KBM-7 (cell line): ENCODE results near the gene CNTNAP2.

ENCODE experiments used
- DNase-seq: peaks from one replicate; pipeline ENCODE4 v3.0.0-alpha.2; 2015
- in situ Hi-C: fragments of 300-500 bp; cut with MboI; formaldehyde crosslinking; loops from 2 replicates; pipeline ENCODE4 v1.14.3; 2020; ENCODE audit warnings: low sequenced_read_pairs, low pct_unique_long_range_greater_than_20kb, mixed read lengths

Gene CNTNAP2

GRCh38 chr7:146116521-146117222 is at the start of gene CNTNAP2:
Gene CNTNAP2 (plus strand): TSS chr7:146116801. CDS start chr7:146116877, 76 bp downstream.
- no peak for DNase-seq
- in situ Hi-C loops = no loop called here

- in situ Hi-C loops = no loop called here
- no peak for DNase-seq
Measured at GRCh38 chr7:146067880-146068279, 48.7 kb upstream of the CNTNAP2 start.

- in situ Hi-C loops = no loop called here
- DNase-seq = no peak
Measured at GRCh38 chr7:146074195-146074765, 42.3 kb upstream of the CNTNAP2 start.

- in situ Hi-C loops = no loop called here
- no peak for DNase-seq
Measured at GRCh38 chr7:146076344-146076743, 40.3 kb upstream of the CNTNAP2 start.

- in situ Hi-C loops = no loop called here
Measured at GRCh38 chr7:146084086-146084485, 32.5 kb upstream of the CNTNAP2 start.

GRCh38 chr7:146090023-146090645 is 26.5 kb upstream of the CNTNAP2 start:
- peak; percentile 43 for DNase-seq
- in situ Hi-C loops = no loop called here

More at GRCh38 chr7:146084086-146084485, 32.5 kb upstream of the CNTNAP2 start:
- DNase-seq = no peak

GRCh38 chr7:146094356-146094755 is 22.2 kb upstream of the CNTNAP2 start:
- in situ Hi-C loops = no loop called here
- no peak for DNase-seq

GRCh38 chr7:146096994-146097393 is 19.6 kb upstream of the CNTNAP2 start:
- no peak for DNase-seq
- in situ Hi-C loops = no loop called here

- in situ Hi-C loops = no loop called here
- no peak for DNase-seq
Measured at GRCh38 chr7:146106319-146106718, 10.3 kb upstream of the CNTNAP2 start.

GRCh38 chr7:146112755-146113154 is 3.8 kb upstream of the CNTNAP2 start:
- in situ Hi-C loops = no loop called here
- DNase-seq = no peak

GRCh38 chr7:146115548-146115850 is 1.1 kb upstream of the CNTNAP2 start:
- in situ Hi-C loops = no loop called here
- DNase-seq = no peak

GRCh38 chr7:146115851-146116520 is 615 bp upstream of the CNTNAP2 start:
- in situ Hi-C loops = no loop called here
- peak; percentile 72 for DNase-seq

GRCh38 chr7:146117576-146117975 is 975 bp downstream of the CNTNAP2 start:
- no peak for DNase-seq
- in situ Hi-C loops = no loop called here

- DNase-seq = no peak
- in situ Hi-C loops = no loop called here
Measured at GRCh38 chr7:146119002-146119401, 2.4 kb downstream of the CNTNAP2 start.

- no peak for DNase-seq
- in situ Hi-C loops = no loop called here
Measured at GRCh38 chr7:146123715-146124114, 7.1 kb downstream of the CNTNAP2 start.

GRCh38 chr7:146126767-146127509 is 10.3 kb downstream of the CNTNAP2 start:
- no peak for DNase-seq
- in situ Hi-C loops = no loop called here

GRCh38 chr7:146129296-146129695 is 12.7 kb downstream of the CNTNAP2 start:
- DNase-seq = no peak
- in situ Hi-C loops = no loop called here

- in situ Hi-C loops = no loop called here
Measured at GRCh38 chr7:146129997-146130396, 13.4 kb downstream of the CNTNAP2 start.

GRCh38 chr7:146131701-146132100 is 15.1 kb downstream of the CNTNAP2 start:
- no peak for DNase-seq
- in situ Hi-C loops = no loop called here

More at GRCh38 chr7:146129997-146130396, 13.4 kb downstream of the CNTNAP2 start:
- no peak for DNase-seq
